SH-SY5Y (cell line): ENCODE data around the gene PLS3.

ENCODE experiments used
- GATA2 ChIP-seq: IDR thresholded peaks from 2 replicates; pipeline ENCODE4 v1.6.1; 2011; ENCODE audit warnings: mild to moderate bottlenecking, low read depth, low read length
- GATA3 ChIP-seq: IDR thresholded peaks from 2 replicates; pipeline ENCODE4 v1.6.1; 2011; ENCODE audit warnings: low read depth, mild to moderate bottlenecking, low read length, moderate library complexity

PLS3 gene

GRCh38 chrX:115609621-115610020 lies 48.6 kb downstream of the PLS3 start:
- TF ChIP-seq GATA2 (no peak), GATA3 (no peak)

- TF ChIP-seq GATA2 (no peak), GATA3 (no peak)
These were observed 56.1 kb downstream of the PLS3 start for GRCh38 chrX:115616943-115617563.

- TF ChIP-seq GATA3 (no peak), GATA2 (no peak)
These were observed 61.6 kb downstream of the PLS3 start for GRCh38 chrX:115622534-115622933.

- no peak for TF ChIP-seq GATA3
- TF ChIP-seq GATA2 = no peak
These were observed 63.9 kb downstream of the PLS3 start for GRCh38 chrX:115624916-115625315.

- TF ChIP-seq GATA2 = no peak
- TF ChIP-seq GATA3 = no peak
These were observed 64.8 kb downstream of the PLS3 start for GRCh38 chrX:115625572-115626301.

- TF ChIP-seq GATA2 = no peak
- TF ChIP-seq GATA3 = no peak
These were observed 69.2 kb downstream of the PLS3 start for GRCh38 chrX:115630204-115630603.

GRCh38 chrX:115632455-115632854 lies 71.5 kb downstream of the PLS3 start:
- no peak for TF ChIP-seq GATA2
- no peak for TF ChIP-seq GATA3

GRCh38 chrX:115639334-115639880 lies 78.4 kb downstream of the PLS3 start:
- no peak for TF ChIP-seq GATA2
- TF ChIP-seq GATA3 = no peak

GRCh38 chrX:115642311-115642710 lies 81.3 kb downstream of the PLS3 start:
- TF ChIP-seq GATA3 (no peak), GATA2 (no peak)

GRCh38 chrX:115642895-115643530 lies 82.0 kb downstream of the PLS3 start:
- TF ChIP-seq GATA2 = no peak
- TF ChIP-seq GATA3 = no peak

- TF ChIP-seq GATA2 = no peak
- no peak for TF ChIP-seq GATA3
These were observed 88.6 kb downstream of the PLS3 start for GRCh38 chrX:115649461-115650063.

GRCh38 chrX:115650449-115650848 lies 89.5 kb downstream of the PLS3 start:
- TF ChIP-seq GATA3 (no peak), GATA2 (no peak)

GRCh38 chrX:115650916-115651315 lies 89.9 kb downstream of the PLS3 start:
- TF ChIP-seq GATA2 (no peak), GATA3 (no peak)

- TF ChIP-seq GATA2 = no peak
- TF ChIP-seq GATA3 = no peak
These were observed 91.2 kb downstream of the PLS3 start for GRCh38 chrX:115652221-115652620.

GRCh38 chrX:115665122-115665521 lies 104.1 kb downstream of the PLS3 start:
- TF ChIP-seq GATA3 (no peak), GATA2 (no peak)
